ENCODE measurements around the gene CAMKMT.
A peak's percentile ranks its signal among the peaks of the same experiment; 100 is the strongest.

Gene CAMKMT

GRCh38 chr2:44424211-44424610 is 62.5 kb downstream of the CAMKMT start:
- no peak overlapping the region for H3K27ac ChIP-seq
- DNase-seq (ENCODE audit: low spot score): no peak
- TF ChIP-seq CTCF (conservative IDR thresholded peaks at IDR 0.05; ENCODE audit: low read depth): no peak
- ChIA-PET CTCF (no interaction called here), POLR2A (ENCODE audit: low non-redundant PET) (no interaction called here)

GRCh38 chr2:44429034-44429433 is 67.3 kb downstream of the CAMKMT start:
- no peak overlapping the region for H3K27ac ChIP-seq
- no peak for TF ChIP-seq CTCF (conservative IDR thresholded peaks at IDR 0.05; ENCODE audit: low read depth)
- ChIA-PET CTCF (no interaction called here), POLR2A (ENCODE audit: low non-redundant PET) (no interaction called here)
- no peak for DNase-seq (ENCODE audit: low spot score)

- no peak overlapping the region for H3K27ac ChIP-seq
These were observed 68.6 kb downstream of the CAMKMT start for GRCh38 chr2:44430342-44430741.

GRCh38 chr2:44433895-44434294 is 72.1 kb downstream of the CAMKMT start:
- no peak overlapping the region for H3K27ac ChIP-seq
- ChIA-PET CTCF (interaction anchor here (0.6 kb wide), 1 partner anchor 450 kb away, joined by 3 read pairs; no protein-coding TSS in a partner anchor), POLR2A (ENCODE audit: low non-redundant PET) (no interaction called here)
- TF ChIP-seq CTCF (conservative IDR thresholded peaks at IDR 0.05; ENCODE audit: low read depth): no peak
- peak; percentile 35 for DNase-seq (ENCODE audit: low spot score)

More at GRCh38 chr2:44430342-44430741, 68.6 kb downstream of the CAMKMT start:
- ChIA-PET CTCF (interaction anchor here (1.4 kb wide), 1 partner anchor 49 kb away, joined by 7 read pairs; no protein-coding TSS in a partner anchor), POLR2A (ENCODE audit: low non-redundant PET) (no interaction called here)
- TF ChIP-seq CTCF (conservative IDR thresholded peaks at IDR 0.05; ENCODE audit: low read depth): no peak
- no peak for DNase-seq (ENCODE audit: low spot score)

- POLR2A ChIA-PET (ENCODE audit: low non-redundant PET): no interaction called here
These were observed 79.5 kb downstream of the CAMKMT start for GRCh38 chr2:44441200-44441599.

GRCh38 chr2:44442019-44442418 is 80.3 kb downstream of the CAMKMT start:
- no peak for DNase-seq (ENCODE audit: low spot score)
- CTCF ChIA-PET: interaction anchor here (0.6 to 0.7 kb wide), 2 partner anchors 16 to 564 kb away, joined by 3 to 4 read pairs; no protein-coding TSS in a partner anchor
- TF ChIP-seq CTCF (conservative IDR thresholded peaks at IDR 0.05; ENCODE audit: low read depth): no peak
- POLR2A ChIA-PET (ENCODE audit: low non-redundant PET): no interaction called here
- H3K27ac ChIP-seq: no peak overlapping the region

More at GRCh38 chr2:44441200-44441599, 79.5 kb downstream of the CAMKMT start:
- no peak for DNase-seq (ENCODE audit: low spot score)
- no peak for TF ChIP-seq CTCF (conservative IDR thresholded peaks at IDR 0.05; ENCODE audit: low read depth)
- H3K27ac ChIP-seq: no peak overlapping the region
- CTCF ChIA-PET: interaction anchor here (0.6 kb wide), 2 partner anchors 41 to 563 kb away, joined by 3 read pairs; no protein-coding TSS in a partner anchor

Measured in RWPE1 (cell line).